Neural progenitor cell (in vitro differentiated cells): Measurements from ENCODE around the gene RUSF1. TPM values are rescaled to one million over a fixed set of nuclear protein-coding genes. Genes with fewer than 3 reads are reported as not detected.

Experiments
- DNase-seq: peaks from one replicate; pipeline ENCODE4 v3.0.0-alpha.2; 2016; ENCODE audit warnings: low spot score
- H2AFZ ChIP-seq: fragments of 200-600 bp; sonication (generic); replicated peaks from 2 replicates; pipeline ENCODE4 v1.6.1; 2016; ENCODE audit warnings: antibody characterized with exemption
- H3F3A ChIP-seq: fragments of 200-600 bp; sonication (generic); 2 replicates; pipeline ENCODE4 v1.6.1; 2016; ENCODE audit warnings: antibody characterized with exemption, low read depth
- H3K27ac ChIP-seq: fragments of 200-600 bp; sonication (generic); 2 replicates; pipeline ENCODE4 v1.5.1; 2016; ENCODE audit warnings: mild to moderate bottlenecking
- H3K27me3 ChIP-seq: fragments of 200-600 bp; sonication (generic); 2 replicates; pipeline ENCODE4 v1.6.1; 2016; ENCODE audit warnings: mild to moderate bottlenecking, moderate library complexity
- H3K36me3 ChIP-seq: fragments of 200-600 bp; sonication (generic); 2 replicates; pipeline ENCODE4 v1.5.1; 2016
- H3K4me1 ChIP-seq: fragments of 200-600 bp; sonication (generic); 2 replicates; pipeline ENCODE4 v1.6.1; 2016; ENCODE audit warnings: mixed run types
- H3K4me2 ChIP-seq: fragments of 200-600 bp; sonication (generic); 2 replicates; pipeline ENCODE4 v1.6.1; 2016
- H3K4me3 ChIP-seq: fragments of 200-600 bp; sonication (generic); 2 replicates; pipeline ENCODE4 v1.5.1; 2016
- H3K79me2 ChIP-seq: fragments of 200-600 bp; sonication (generic); 2 replicates; pipeline ENCODE4 v1.6.1; 2016; ENCODE audit warnings: low read depth
- H3K9ac ChIP-seq: fragments of 200-600 bp; sonication (generic); 2 replicates; pipeline ENCODE4 v1.6.1; 2016
- H3K9me3 ChIP-seq: fragments of 200-600 bp; sonication (generic); 2 replicates; pipeline ENCODE4 v1.5.1; 2016; ENCODE audit warnings: low read depth
- H4K20me1 ChIP-seq: fragments of 200-600 bp; sonication (generic); 2 replicates; pipeline ENCODE4 v1.6.1; 2016; ENCODE audit warnings: low read depth
- H3K27ac Mint-ChIP-seq: 3 replicates; pipeline ENCODE4 v1.8.0; 2021; ENCODE audit warnings: mixed read lengths
- H3K27me3 Mint-ChIP-seq: 2 replicates; pipeline ENCODE4 v1.8.0; 2022; ENCODE audit warnings: low read depth, mild to moderate bottlenecking, inconsistent platforms, moderate library complexity, mixed read lengths; ENCODE audit not compliant: insufficient read depth
- H3K36me3 Mint-ChIP-seq: 3 replicates; pipeline ENCODE4 v1.8.0; 2021; ENCODE audit warnings: mixed read lengths
- H3K4me1 Mint-ChIP-seq: 3 replicates; pipeline ENCODE4 v1.8.0; 2021; ENCODE audit warnings: mixed read lengths
- H3K4me3 Mint-ChIP-seq: 3 replicates; pipeline ENCODE4 v1.8.0; 2021; ENCODE audit warnings: mild to moderate bottlenecking, moderate library complexity, mixed read lengths
- H3K9me3 Mint-ChIP-seq: 3 replicates; pipeline ENCODE4 v1.8.0; 2020; ENCODE audit warnings: mixed read lengths
- EZH2 ChIP-seq: fragments of 200-600 bp; sonication (generic); IDR thresholded peaks from 2 replicates; pipeline ENCODE4 v1.6.1; 2017; ENCODE audit warnings: antibody characterized with exemption, mild to moderate bottlenecking, moderate library complexity
- EZH2phosphoT487 ChIP-seq: fragments of 200-600 bp; sonication (generic); IDR thresholded peaks from 2 replicates; pipeline ENCODE4 v1.6.1; 2017; ENCODE audit warnings: antibody characterized with exemption
- total RNA-seq: library from RNA; depleted of rRNA; stranded (reverse); fragments of >200 nt; gene quantifications from 2 replicates; pipeline ENCODE4 v1.2.3, GENCODE V29; 2015; ENCODE audit warnings: low replicate concordance
- TF ChIP-seq, protein P1 (sequence below): fragments of 200-600 bp; sonication (generic); IDR thresholded peaks from 2 replicates; pipeline ENCODE4 v1.5.1; 2017; ENCODE audit warnings: antibody characterized with exemption, mild to moderate bottlenecking

RUSF1 gene
- total RNA-seq, 1 donor from 2014 or later: 11.5 TPM

- Histone ChIP-seq H3K4me2 (no peak overlapping the region), H3F3A (no peaks in the 10 kb centered on the region), H3K27me3 (no peaks in the 10 kb centered on the region), H4K20me1 (peaks cover 3% of the 10 kb centered on the region), H3K4me1 (no peaks in the 10 kb centered on the region), H3K79me2 (no peaks in the 10 kb centered on the region), H2AFZ (no peak overlapping the region), H3K36me3 (no peaks in the 10 kb centered on the region), H3K9me3 (no peaks in the 10 kb centered on the region), H3K9ac (no peak overlapping the region), H3K4me3 (no peak overlapping the region), H3K27ac (no peak overlapping the region)
- DNase-seq: no peak
- Mint-ChIP-seq H3K27ac (no peak overlapping the region), H3K27me3 (no peaks in the 10 kb centered on the region), H3K36me3 (peaks cover 13% of the 10 kb centered on the region), H3K9me3 (no peaks in the 10 kb centered on the region), H3K4me1 (no peaks in the 10 kb centered on the region), H3K4me3 (no peak overlapping the region)
- TF ChIP-seq EZH2: no peak
- no peak for TF ChIP-seq EZH2phosphoT487
- TF ChIP-seq, protein P1, sequence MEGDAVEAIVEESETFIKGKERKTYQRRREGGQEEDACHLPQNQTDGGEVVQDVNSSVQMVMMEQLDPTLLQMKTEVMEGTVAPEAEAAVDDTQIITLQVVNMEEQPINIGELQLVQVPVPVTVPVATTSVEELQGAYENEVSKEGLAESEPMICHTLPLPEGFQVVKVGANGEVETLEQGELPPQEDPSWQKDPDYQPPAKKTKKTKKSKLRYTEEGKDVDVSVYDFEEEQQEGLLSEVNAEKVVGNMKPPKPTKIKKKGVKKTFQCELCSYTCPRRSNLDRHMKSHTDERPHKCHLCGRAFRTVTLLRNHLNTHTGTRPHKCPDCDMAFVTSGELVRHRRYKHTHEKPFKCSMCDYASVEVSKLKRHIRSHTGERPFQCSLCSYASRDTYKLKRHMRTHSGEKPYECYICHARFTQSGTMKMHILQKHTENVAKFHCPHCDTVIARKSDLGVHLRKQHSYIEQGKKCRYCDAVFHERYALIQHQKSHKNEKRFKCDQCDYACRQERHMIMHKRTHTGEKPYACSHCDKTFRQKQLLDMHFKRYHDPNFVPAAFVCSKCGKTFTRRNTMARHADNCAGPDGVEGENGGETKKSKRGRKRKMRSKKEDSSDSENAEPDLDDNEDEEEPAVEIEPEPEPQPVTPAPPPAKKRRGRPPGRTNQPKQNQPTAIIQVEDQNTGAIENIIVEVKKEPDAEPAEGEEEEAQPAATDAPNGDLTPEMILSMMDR: no peak
These were observed 8.3 kb downstream of the RUSF1 start for GRCh38 chr16:31499928-31500327.

DNA sequence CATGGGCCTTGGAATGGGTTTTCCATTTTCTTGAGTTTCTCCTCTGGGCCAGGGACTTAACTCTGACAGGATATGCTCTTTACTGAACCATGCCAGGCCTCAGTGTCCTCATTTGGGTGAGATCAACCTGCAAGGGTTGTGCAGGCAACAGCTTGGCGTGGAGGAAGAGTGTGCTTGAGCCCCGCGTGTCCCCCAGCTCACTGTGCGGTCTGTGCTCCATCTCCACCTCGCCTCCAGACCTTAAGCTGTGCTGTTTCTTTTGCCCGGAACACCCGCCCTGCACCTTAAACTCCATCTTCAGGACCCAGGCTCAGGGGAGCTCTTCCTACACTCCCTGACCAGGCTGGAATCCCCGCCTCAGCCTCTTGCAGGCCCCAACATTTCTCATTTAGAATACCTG, 9.7 kb downstream of the RUSF1 start:
- no peak for TF ChIP-seq EZH2phosphoT487
- TF ChIP-seq EZH2: no peak
- TF ChIP-seq, protein P1: no peak
- Histone ChIP-seq H2AFZ (no peak overlapping the region), H3K4me3 (no peak overlapping the region), H3F3A (no peaks in the 10 kb centered on the region), H3K36me3 (no peaks in the 10 kb centered on the region), H3K9ac (no peak overlapping the region), H4K20me1 (peaks cover 3% of the 10 kb centered on the region), H3K9me3 (no peaks in the 10 kb centered on the region), H3K79me2 (no peaks in the 10 kb centered on the region), H3K4me1 (no peaks in the 10 kb centered on the region), H3K4me2 (no peak overlapping the region), H3K27ac (no peak overlapping the region), H3K27me3 (no peaks in the 10 kb centered on the region)
- Mint-ChIP-seq H3K4me3 (no peak overlapping the region), H3K27me3 (no peaks in the 10 kb centered on the region), H3K27ac (no peak overlapping the region), H3K4me1 (no peaks in the 10 kb centered on the region), H3K9me3 (no peaks in the 10 kb centered on the region), H3K36me3 (peaks cover 13% of the 10 kb centered on the region)
- no peak for DNase-seq

DNA sequence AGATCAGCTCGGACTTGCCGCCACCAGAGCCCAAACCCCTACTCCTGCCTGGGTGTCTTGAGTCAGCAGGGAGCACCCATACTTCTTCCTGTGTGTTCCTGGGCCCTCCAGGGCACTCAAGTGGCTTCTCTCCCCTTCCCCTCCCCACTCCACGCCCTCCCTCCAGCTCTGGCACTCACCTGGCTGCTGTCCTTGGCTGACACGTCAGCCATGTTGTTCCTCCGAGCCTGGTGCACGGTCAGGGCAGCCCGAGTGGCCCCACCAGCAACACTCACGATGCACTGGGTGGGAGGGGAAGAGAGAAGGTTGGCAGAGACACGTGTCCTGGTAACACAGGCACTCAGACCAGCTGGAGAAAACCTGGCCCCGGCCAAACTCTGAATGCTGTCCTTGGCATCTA, 11.5 kb downstream of the RUSF1 start:
- Mint-ChIP-seq H3K4me3 (no peak overlapping the region), H3K9me3 (no peaks in the 10 kb centered on the region), H3K4me1 (no peaks in the 10 kb centered on the region), H3K27ac (no peak overlapping the region), H3K27me3 (no peaks in the 10 kb centered on the region), H3K36me3 (peaks cover 20% of the 10 kb centered on the region)
- Histone ChIP-seq H3K27me3 (no peaks in the 10 kb centered on the region), H3K27ac (no peak overlapping the region), H3K4me1 (no peaks in the 10 kb centered on the region), H4K20me1 (peaks cover 3% of the 10 kb centered on the region), H3K79me2 (no peaks in the 10 kb centered on the region), H3K4me2 (no peak overlapping the region), H3K36me3 (no peaks in the 10 kb centered on the region), H3F3A (no peaks in the 10 kb centered on the region), H3K9ac (no peak overlapping the region), H3K4me3 (no peak overlapping the region), H3K9me3 (no peaks in the 10 kb centered on the region), H2AFZ (no peak overlapping the region)
- no peak for DNase-seq
- TF ChIP-seq EZH2phosphoT487: no peak

DNA sequence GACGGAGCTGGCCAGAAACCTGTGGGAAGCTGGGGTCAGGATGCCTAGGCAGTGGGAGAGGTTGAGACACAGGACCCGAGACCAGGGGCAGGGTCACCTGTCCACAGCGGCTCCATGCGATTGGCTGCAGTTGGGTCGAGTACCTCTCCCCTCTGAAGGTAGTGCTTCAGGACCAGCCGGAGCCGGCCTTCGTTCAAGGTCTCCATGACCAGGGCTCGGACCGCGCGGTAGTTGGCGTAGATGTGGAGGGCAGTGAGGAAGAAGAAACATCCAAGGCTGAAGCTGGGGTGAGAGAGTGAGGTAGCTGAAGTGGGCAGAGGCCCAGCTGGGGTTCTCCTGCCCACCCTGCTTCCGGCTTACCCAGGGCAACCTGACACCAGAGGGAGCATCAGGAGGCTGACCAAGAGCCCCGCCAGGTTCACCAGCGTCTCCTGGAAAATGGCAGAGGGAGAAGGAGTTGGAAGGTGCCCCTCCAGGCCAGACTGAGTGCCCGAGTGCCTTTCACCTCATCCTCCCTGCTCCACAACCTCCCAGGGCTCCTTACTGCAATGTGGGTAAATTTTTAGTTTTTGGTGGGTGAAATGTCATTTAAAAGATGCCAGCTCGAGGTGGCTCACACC, 14.6 kb downstream of the RUSF1 start:
- no peak overlapping the region for H2AFZ ChIP-seq
- H3F3A ChIP-seq: no peaks in the 10 kb centered on the region
- Mint-ChIP-seq H3K9me3 (peaks cover 3% of the 10 kb centered on the region), H3K27me3 (peaks cover 9% of the 10 kb centered on the region), H3K4me1 (no peaks in the 10 kb centered on the region), H3K36me3 (peaks cover 23% of the 10 kb centered on the region), H3K4me3 (no peak overlapping the region), H3K27ac (no peak overlapping the region)
- no peak overlapping the region for H3K27ac ChIP-seq
- no peak overlapping the region for H3K4me3 ChIP-seq
- no peak overlapping the region for H3K4me2 ChIP-seq
- H3K9me3 ChIP-seq: no peaks in the 10 kb centered on the region
- H3K9ac ChIP-seq: no peak overlapping the region
- H3K4me1 ChIP-seq: no peaks in the 10 kb centered on the region
- no peaks in the 10 kb centered on the region for H3K79me2 ChIP-seq
- DNase-seq: no peak
- peaks cover 13% of the 10 kb centered on the region for H4K20me1 ChIP-seq
- TF ChIP-seq, protein P1: no peak
- TF ChIP-seq EZH2: no peak
- no peak for TF ChIP-seq EZH2phosphoT487
- peaks cover 12% of the 10 kb centered on the region for H3K27me3 ChIP-seq
- H3K36me3 ChIP-seq: no peaks in the 10 kb centered on the region
